Renal cortex interstitium (tissue), 15 donors: ENCODE data around the gene VEGFD. TPM values are rescaled to one million over a fixed set of nuclear protein-coding genes. Genes with fewer than 3 reads are reported as not detected.
A peak's percentile ranks its signal among the peaks of the same experiment; 100 is the strongest.

Experiments
- DNase-seq, 11 donors: peaks; one replicate each; pipeline ENCODE4 v3.0.0-alpha.2; 2013; ENCODE audit warnings: low read depth in 9 of 11, low spot score in 4 of 11; ENCODE audit errors: extremely low read depth in 1 of 11
- long read RNA-seq, 16 experiments: transcript quantifications; one replicate each; lab custom pipeline, GENCODE V29; 2026
- polyA plus RNA-seq, 3 donors: library from polyadenylated mRNA; unstranded; fragments of 120-200 nt; gene quantifications; one replicate each; pipeline ENCODE4 v1.2.1, GENCODE V29; 2013; ENCODE audit not compliant: insufficient read length in 3 of 3

VEGFD gene, protein sequence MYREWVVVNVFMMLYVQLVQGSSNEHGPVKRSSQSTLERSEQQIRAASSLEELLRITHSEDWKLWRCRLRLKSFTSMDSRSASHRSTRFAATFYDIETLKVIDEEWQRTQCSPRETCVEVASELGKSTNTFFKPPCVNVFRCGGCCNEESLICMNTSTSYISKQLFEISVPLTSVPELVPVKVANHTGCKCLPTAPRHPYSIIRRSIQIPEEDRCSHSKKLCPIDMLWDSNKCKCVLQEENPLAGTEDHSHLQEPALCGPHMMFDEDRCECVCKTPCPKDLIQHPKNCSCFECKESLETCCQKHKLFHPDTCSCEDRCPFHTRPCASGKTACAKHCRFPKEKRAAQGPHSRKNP
- under 1 TPM; 0.33 to 0.53 (median 0.52) TPM for polyA plus RNA-seq
- long read RNA-seq, donor 1 = 0 reads
- long read RNA-seq, donor 2 = 0 reads
- long read RNA-seq, donor 3 = 0 reads
- long read RNA-seq, donor 4 = 0 reads
- long read RNA-seq, donor 5 = 0 reads
- long read RNA-seq, donor 6 = 0 reads
- long read RNA-seq, donor 7 = 0 reads
- long read RNA-seq, donor 8 = 0 reads
- long read RNA-seq, donor 9 = 0 reads
- long read RNA-seq, donor 10 = 0 reads
- long read RNA-seq, donor 11, partial matches to known transcripts = 0 of 1 reads
- long read RNA-seq, donor 11, other reads (novel, unspliced or antisense) = 0 of 1 reads
- long read RNA-seq, donor 12 = 0 reads
- long read RNA-seq, donor 13 = 0 reads
- long read RNA-seq, donor 14 = 0 reads
- long read RNA-seq, donor 15 = 0 reads
- long read RNA-seq, donor 16 = 0 reads

DNA sequence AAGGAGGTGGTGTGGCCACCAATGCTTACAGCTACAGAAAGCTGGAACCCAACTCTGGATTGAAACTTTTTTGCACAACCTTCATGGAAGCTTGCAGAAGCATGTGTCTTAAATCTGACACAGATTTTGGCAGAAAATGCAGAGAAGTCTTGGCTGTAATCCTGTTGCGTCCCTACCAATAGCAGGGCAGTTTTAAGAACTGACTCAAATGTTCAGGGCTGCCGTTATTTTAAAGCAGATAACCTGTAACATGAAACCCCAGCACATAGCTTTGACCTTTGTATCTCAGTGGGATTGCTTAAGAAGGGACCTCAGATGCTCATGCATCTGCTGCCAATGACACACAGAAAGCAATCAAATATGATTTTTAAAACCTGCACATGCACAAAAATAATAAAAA is at the start of gene VEGFD:
VEGFD (minus strand) TSS at position 110 of the 400 bp plus-strand sequence. CDS start 467 bp downstream, outside the sequence.
- DNase-seq = peak in 7 of 11 donors; percentile 3 to 26 (median 15)

DNA sequence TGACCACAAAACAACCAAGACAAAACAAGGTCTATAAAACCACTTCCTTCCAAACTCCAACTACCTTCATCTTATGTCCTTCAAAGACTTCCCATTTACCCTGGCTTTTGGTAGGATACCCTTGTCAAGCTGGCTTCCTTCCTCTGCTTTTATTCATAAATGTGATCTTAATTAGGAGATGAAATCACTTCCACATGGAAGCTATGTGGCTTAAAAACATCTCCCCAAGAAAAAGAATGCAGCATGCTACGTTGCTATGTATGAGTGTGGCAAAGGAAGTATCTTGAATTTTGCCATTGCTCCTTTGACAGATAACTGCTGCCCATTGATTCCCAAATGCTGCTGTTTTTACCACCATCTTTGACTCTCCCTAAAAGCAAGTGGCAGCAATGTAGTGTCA is 46.4 kb upstream of the VEGFD start:
- DNase-seq = no peak

DNA sequence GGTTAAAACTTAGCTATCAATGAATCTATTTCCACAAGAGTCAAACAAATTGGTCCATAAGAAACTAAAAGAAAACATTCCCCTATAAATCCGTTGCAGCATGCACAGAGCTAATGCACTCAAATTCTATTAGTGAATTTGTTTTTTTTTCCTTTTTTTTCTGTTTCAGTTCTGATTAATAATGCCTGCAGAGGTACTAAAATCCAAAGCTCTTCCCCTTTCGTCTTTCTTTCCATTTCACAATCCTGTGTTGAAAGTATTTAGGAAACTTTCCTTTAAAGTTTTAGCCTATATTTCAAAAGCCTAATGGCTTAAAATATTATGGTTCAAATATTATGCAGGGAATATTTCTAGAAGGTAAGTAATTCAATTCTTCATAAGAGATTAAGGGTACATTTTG is 45.9 kb upstream of the VEGFD start:
- no peak for DNase-seq

DNA sequence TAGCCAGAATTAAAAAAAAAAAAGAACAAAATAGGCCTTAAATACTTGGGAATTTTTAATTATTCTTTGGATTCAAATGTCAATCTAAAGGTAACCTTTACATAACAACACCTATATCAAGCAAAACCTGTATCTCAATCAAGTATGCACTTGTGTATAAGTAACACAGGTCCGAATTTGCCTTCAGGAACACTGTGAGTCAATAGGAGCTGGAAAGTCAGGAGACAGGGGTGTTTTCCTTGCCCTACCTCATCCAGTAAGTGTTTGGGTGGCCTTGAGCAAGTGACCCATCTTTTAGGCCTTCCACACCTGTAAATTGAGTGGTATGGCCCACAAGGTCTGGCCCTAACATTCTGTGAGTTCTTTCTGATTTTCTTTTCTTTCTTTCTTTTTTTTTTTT is 40.8 kb upstream of the VEGFD start:
- DNase-seq = no peak

DNA sequence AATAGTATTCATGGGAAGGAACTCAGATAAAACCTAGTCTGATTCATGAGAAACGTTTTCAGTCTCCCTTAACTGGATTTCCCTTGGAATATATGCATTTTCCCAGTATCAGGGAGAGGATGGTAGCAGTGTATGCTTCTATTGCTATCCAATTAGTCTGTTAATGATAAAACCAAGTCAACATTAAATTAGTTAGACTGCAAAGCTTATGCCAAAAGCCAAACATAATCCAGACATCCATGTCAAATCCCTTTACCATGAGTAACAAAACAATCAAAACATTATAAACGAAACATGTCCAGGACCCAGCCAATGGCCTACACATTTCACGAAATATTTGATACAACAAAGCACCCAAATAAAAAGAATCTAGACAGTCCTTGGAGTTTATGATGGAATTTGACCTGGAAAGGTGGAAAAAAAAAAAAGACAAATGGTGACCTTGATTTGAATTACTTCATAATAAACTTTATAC is 34.5 kb upstream of the VEGFD start:
- no peak for DNase-seq

DNA sequence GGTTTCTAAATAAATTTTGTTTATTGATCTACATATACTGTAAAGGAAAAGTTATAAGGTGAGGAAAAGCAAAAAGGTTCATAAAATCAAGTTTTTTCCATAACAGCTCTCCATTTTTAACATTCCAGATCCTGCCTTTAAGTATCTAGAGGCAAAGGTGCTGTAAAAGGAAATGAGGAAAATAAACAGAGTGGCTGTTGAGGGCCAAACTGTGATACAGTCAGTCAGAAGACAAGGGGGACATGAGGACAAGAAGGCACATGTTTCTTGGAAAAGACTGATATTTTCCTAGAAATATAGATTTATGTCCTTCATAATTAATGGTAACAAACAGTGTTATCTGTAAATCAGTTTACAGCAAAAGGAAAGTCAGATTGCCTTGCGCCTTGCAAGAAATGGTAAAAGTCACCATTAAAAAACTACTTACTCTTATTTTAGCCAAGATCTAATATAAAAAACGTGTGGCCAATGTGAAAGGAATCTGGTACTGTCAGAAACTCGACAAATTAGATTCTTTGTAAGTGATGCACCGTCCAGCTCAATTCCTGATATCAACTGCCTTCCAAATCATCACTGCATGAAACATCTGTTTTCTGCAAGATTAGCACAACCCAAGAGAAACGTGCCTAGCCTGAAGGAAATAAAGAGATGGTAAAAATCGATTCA is 34.0 kb upstream of the VEGFD start:
- no peak for DNase-seq

DNA sequence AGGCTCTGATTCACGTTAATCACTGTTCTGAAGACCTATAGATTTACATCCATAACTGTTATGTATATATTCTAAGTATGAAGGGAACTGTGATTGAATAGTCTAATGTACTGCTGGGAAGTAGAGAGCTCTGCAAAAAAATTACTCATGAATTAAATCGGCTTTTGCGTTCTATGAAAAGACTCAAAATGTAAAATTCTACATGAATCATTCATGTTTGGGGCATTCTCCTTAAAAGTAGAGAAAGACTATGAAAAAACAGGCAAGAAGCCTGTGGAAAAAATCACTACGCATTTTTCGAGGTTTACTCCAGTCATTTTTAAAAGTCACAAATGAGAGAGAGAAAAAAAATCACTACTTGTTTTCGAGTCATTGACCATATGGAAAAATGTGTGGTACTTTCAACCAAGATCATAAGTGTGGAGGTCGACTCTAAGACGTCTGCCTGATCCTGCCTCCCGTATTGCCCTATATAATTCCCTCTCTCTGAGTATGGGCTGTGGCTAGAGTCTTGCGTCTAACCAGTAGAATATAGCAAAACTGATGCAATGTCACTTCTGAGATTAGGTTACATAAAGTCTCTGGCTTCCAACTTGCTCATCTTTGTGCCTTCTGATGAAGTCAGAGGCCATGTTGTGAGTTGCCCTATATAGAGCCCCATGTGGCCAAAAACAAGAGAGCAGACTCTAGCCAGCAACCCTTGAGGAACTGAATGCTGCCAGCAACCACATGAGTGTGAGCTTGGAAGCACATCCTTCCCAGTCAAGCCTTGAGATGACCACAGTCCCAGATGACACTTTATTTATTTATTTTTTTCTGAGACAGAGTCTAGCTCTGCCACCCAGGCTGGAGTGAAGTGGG is 32.1 kb upstream of the VEGFD start:
- DNase-seq = no peak

DNA sequence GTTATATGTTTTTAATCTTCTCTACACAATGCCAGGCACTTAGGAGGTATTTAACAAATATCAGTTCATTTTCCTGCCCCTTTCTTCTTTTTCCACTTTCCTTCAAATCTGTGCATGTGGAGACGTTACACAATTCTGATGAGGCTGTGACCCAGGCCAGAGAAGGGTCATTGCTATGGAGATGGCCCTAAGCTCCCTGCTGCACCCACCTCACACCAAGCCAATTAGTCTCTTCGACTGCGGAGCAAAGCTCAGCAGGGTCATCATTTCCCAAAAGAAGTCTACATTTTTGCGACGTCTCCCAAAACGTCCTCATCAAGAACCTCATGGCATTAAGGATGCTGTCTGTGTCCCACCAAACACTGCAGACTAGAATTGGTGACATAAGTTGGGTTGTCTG is 28.9 kb upstream of the VEGFD start:
- no peak for DNase-seq

DNA sequence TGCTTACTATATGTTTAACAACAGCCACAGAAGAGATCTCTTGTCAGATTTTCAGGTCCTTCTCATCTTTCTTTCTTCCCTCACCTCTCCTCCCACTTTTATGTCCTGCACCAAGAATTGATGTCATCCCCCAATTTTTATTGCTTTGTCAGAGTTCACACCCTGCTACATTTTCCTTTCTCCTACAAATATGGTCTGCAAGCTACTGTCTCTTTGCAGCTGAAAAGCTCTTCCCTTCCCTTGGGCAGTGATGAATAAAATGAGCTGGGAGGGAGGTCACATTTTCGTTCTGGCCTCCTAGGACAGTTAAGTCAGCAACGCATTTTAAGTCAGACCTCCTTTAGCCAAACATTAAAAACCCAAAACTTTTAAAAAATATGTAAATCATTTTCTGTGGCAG is 26.7 kb upstream of the VEGFD start:
- DNase-seq = no peak

DNA sequence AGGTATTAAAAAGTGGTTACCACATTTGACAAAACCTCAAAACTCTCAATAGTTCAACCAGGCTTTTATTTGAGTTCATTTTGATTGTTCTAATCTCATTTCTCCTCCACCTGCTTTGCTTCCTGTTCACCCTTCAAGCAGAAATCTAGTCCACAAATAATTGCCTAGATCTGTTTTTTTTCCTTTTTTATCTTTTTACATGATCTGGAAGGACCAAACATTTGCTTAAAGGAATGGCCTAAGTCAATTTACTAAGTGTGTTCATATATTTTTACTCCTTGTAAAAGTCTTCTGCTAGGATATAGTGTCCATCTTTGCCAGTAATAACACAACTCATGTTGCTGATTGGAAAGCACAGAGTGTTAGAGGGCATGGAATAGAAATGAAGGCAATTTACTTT is 26.2 kb upstream of the VEGFD start:
- no peak for DNase-seq

DNA sequence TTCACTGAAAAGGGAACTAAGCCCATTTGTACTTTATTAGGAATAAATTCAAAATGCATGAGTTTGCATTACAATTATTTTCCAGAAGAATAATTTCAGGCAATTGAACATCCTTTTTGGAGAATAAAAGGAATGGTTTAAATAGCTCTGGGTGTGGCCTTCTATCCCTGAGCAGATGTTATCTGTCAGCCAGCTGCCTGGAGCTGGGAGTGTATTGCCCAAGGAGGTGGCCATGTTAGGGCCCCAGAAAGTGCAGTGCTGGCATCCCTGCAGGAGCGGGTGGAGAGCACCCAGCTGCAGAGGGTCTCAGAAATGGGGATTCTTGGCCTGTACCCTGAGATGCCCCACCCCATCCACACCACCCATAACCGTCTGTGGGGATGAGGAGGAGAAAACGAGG is 21.6 kb upstream of the VEGFD start:
- no peak for DNase-seq

DNA sequence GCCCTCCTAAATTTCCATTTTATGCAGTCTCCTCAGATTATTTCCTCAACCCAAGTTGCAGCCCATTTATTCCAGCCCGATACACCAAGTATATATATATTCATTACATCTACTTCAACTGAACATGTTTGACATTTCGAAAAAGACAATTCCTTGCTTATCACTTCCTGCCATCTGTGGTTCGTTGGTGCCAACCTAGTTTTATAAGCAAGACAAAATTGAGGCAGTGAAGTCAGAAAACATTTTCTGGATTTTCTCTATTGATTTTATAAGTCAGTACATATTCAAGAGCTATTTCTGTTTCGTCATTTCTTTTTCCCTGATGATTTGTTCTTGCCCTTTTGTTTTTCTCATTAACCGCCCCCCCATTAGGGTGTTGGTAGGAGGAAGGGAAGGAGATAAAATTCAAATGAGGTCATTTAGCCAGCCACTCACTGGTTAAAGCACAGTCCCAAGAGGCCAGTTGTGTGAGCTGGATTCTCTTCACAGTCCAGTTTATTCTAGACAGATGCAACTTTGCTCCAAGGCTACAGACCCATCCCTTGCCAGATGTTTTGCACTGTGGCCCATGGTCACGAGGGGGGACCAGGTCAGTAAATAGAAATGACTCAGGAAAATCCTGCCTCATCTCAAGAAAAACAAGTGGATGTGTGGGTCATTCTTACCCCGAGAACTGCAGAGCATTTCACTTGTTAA is 20.3 kb upstream of the VEGFD start:
- no peak for DNase-seq

DNA sequence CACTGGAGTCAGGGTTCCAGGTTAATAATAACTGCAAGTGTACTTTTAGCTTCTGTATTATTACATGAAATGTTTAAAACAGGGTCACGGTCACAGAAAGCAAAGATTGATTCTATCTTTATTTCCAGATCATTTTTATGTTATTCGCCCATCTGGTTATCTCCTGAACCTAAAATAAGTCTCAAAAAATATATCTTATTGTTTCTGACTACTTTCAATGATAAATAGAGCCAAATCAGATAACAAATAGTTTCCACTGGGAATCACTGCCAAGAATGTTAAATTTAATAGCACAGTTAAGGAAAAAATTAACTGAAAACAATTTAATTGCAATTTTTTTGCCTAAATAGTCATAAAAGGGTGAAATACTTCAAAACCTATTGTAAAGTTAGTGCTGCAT is 17.2 kb upstream of the VEGFD start:
- DNase-seq = no peak

DNA sequence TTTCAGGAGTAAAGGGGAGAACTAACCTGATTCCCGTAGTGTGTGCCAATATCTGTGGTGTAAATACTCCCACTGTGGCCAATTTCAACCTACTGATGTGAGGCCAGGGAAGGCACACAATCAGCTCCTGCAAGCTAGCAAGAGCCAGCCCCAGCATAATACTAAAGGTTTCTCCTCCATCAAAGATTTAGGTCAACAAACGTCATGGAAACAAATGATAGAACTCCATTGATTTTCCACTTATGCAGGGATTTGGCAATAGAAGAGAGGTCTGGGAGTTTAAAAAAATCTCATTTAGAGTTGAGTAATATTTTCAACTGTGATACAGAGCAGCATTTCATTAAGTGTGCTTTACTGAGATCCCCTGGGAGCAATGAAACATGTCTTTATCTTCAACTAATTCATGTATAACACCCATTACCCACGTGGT is 15.8 kb upstream of the VEGFD start:
- no peak for DNase-seq

DNA sequence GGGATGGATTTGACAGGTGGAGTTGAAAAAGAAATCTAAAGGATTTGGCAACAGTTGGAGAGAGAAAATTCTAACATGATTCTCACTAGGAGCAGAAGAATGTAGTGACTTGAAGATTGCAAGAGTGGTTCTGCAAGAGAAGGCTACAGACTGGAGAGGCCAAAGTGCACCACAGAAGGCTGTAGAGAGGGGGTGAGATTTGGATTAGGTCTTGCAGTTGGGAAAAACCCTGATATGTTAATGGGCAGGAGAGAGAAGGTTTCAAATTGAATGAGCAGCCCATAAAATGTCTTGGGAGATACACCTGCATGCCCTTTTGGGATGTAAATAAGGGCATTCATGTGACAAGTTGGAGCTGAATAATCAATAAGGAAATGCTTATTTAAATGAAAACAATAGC is 14.7 kb upstream of the VEGFD start:
- no peak for DNase-seq

DNA sequence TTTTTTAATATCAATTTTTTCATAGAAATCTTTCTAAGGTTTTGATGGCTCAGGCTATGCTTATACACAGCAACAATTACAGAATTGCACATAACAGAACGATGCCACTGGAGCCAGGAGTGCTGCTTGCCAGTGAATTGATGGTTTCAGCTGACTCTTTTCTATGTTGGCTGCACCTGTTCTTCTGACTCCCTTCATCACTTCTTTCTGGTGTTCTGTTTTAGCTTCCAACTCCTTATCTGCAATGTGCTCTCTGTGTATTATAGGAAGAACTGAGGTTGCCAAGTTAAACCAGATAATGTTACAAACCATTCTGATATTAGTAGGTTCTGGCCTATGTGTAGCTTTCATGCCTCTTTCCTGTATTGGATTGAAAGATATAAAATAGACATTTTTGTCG is 11.6 kb upstream of the VEGFD start:
- no peak for DNase-seq

DNA sequence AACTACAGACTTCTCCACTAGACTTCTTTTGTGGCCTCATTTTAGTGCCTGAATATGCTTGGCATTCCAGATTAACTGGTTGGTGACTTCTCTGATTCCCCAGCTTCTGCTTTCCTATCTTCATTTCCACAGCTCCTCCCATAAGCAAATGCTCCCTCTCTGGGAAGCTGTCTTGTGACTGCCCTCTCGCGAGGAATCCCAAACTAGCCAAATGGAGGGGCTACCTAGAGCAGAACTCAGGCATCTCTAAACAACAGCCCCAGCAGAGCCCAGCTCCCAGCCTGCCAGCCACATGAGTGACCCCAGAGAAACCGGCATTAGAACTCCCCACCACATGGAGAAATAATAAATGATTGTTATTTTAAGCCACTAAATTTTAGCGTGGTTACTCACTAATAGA is 7.6 kb upstream of the VEGFD start:
- DNase-seq = no peak

DNA sequence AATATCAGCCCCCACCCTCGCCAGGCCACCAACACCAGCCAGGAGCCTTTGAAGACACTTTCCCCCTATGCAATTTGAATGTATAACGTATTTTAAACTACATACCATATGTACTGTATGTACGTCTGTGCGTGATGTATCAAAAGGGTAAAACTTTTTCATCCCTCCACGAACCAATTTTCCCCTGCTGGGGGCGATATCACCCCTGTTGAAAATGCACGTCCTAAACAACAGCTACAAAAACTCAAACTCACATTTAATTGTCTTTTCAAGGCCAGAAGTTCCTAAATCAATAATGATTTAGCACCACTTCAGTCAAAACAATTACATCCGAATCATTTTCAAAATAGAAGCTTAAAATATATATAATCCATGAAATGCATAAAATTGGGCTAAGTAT is 1.4 kb downstream of the VEGFD start:
- no peak for DNase-seq
